Ovary (tissue), 3 donors: ENCODE results near the gene DAPP1.

Experiments
- CTCF ChIP-seq, 3 donors: fragments of 450-650 bp in 2 of 3; fragments of 200-600 bp in 1 of 3; IDR thresholded peaks; one replicate each; pipeline versions ENCODE4 v1.5.1 to v1.8.0; 2016 to 2022; ENCODE audit warnings: antibody characterized with exemption in 3 of 3, mild to moderate bottlenecking in 1 of 3
- EP300 ChIP-seq: sonication (generic); formaldehyde crosslinking; IDR thresholded peaks from one replicate; pipeline ENCODE4 v1.6.1; 2017; ENCODE audit warnings: antibody characterized with exemption
- POLR2A ChIP-seq: fragments of 450-650 bp; IDR thresholded peaks from one replicate; pipeline ENCODE4 v1.6.1; 2017; ENCODE audit warnings: antibody characterized with exemption, mild to moderate bottlenecking, moderate library complexity
- donor health status: DM: no; HTN: no; CAD: no.

GRCh38 chr4:99843413-99843812 is 26.8 kb downstream of the DAPP1 start:
- TF ChIP-seq CTCF (IDR thresholded peaks at IDR 0.05) (no peak), POLR2A (no peak), EP300 (no peak)
